GM12878 (cell line): ENCODE measurements around the gene FBXL7. TPM values are rescaled to one million over a fixed set of nuclear protein-coding genes. Genes with fewer than 3 reads are reported as not detected.

Source experiments
- ATAC-seq: fragments of 200-7000 bp; cut with Tn5 transposase; 3 replicates; pipeline ENCODE4 v1.9.1; 2020; ENCODE audit warnings: mild to moderate bottlenecking, moderate library complexity
- BruUV-seq: library from RNA; stranded (reverse); fragments of 400-500 nt; replicated peaks from 2 replicates; lab custom pipeline; 2021; lab: Mats Ljungman, UMichigan
- CTCF ChIA-PET: fragments of 300-600 bp; sonication (Branson Sonifier 250); formaldehyde crosslinking; extraction: SDS; loops from one replicate; lab custom pipeline; 2021; ENCODE audit warnings: inconsistent platforms; lab: Yijun Ruan, JAX
- POLR2A ChIA-PET: fragments of 350-600 bp; formaldehyde crosslinking; extraction: SDS; loops from one replicate; lab custom pipeline; 2021; ENCODE audit warnings: inconsistent platforms; lab: Charles Lee
- RAD21 ChIA-PET: fragments of 300-600 bp; sonication (Branson Sonifier 250); formaldehyde crosslinking; loops from one replicate; lab custom pipeline; 2023; ENCODE audit warnings: antibody characterized with exemption; ENCODE audit not compliant: unreplicated experiment; lab: Charles Lee
- SMC1A ChIA-PET: fragments of 300-600 bp; sonication (Branson Sonifier 250); formaldehyde crosslinking; loops from one replicate; lab custom pipeline; 2023; ENCODE audit not compliant: unreplicated experiment, uncharacterized antibody; lab: Charles Lee
- DNase-seq: peaks from one replicate; pipeline ENCODE4 v3.0.0-alpha.2; 2011; ENCODE audit warnings: low read depth, low spot score
- FAIRE-seq: peaks from 3 replicates; lab custom pipeline; 2011; peaks lifted over from hg19 to GRCh38; lab: Jason Lieb, UNC
- H2AFZ ChIP-seq: 2 replicates; pipeline ENCODE4 v1.6.0; 2011; ENCODE audit warnings: low read depth, low read length, control low read depth; ENCODE audit not compliant: control insufficient read depth
- H3K27ac ChIP-seq: 2 replicates; pipeline ENCODE4 v1.5.1; 2011; ENCODE audit warnings: control low read depth; ENCODE audit not compliant: control insufficient read depth, insufficient read depth
- H3K27me3 ChIP-seq, 2 experiments: replicated peaks in 1 of 2; 2 replicates each; pipeline versions ENCODE4 v1.6.0 to v1.6.1; 2011; ENCODE audit warnings: low read length in 1 of 2; ENCODE audit not compliant: control insufficient read depth in 2 of 2, insufficient read depth in 2 of 2
- H3K36me3 ChIP-seq, 2 experiments: 2 replicates each; pipeline ENCODE4 v1.5.1; 2011; ENCODE audit warnings: low read length in 1 of 2; ENCODE audit not compliant: control insufficient read depth in 2 of 2, insufficient read depth in 2 of 2
- H3K4me1 ChIP-seq: 2 replicates; pipeline ENCODE4 v1.6.1; 2011; ENCODE audit warnings: mild to moderate bottlenecking, low read length, moderate library complexity, mixed read lengths; ENCODE audit not compliant: control insufficient read depth, insufficient read depth
- H3K4me2 ChIP-seq: 2 replicates; pipeline ENCODE4 v1.6.0; 2011; ENCODE audit warnings: control low read depth; ENCODE audit not compliant: control insufficient read depth, insufficient read depth
- H3K4me3 ChIP-seq: fragments of 200-600 bp; sonication (generic); 2 replicates; pipeline ENCODE4 v1.5.1; 2016
- H3K79me2 ChIP-seq: 2 replicates; pipeline ENCODE4 v1.6.0; 2011; ENCODE audit warnings: low read length; ENCODE audit not compliant: control insufficient read depth, insufficient read depth
- H3K9ac ChIP-seq: 2 replicates; pipeline ENCODE4 v1.8.0; 2011; ENCODE audit warnings: low read length, control low read depth, mixed read lengths; ENCODE audit not compliant: control insufficient read depth, insufficient read depth
- H3K9me3 ChIP-seq: replicated peaks from 3 replicates; pipeline ENCODE4 v1.5.1; 2011; ENCODE audit warnings: mild to moderate bottlenecking, low read length; ENCODE audit not compliant: control insufficient read depth, insufficient read depth
- H4K20me1 ChIP-seq: 2 replicates; pipeline ENCODE4 v1.6.0; 2011; ENCODE audit not compliant: control insufficient read depth, insufficient read depth
- ATF7 ChIP-seq: fragments of 450-650 bp; IDR thresholded peaks from 2 replicates; pipeline ENCODE4 v1.6.1; 2016; ENCODE audit warnings: low read depth, mild to moderate bottlenecking
- BHLHE40 ChIP-seq, 2 experiments: fragments of 450-650 bp in 1 of 2; IDR thresholded peaks; 2 replicates each; pipeline ENCODE4 v1.6.1; 2011 to 2017; ENCODE audit warnings: low read depth in 2 of 2, borderline replicate concordance in 1 of 2, improper control_type of control experiment in 1 of 2, low read length in 1 of 2, mild to moderate bottlenecking in 1 of 2
- CBX3 ChIP-seq: fragments of 200-600 bp; sonication (generic); IDR thresholded peaks from 2 replicates; pipeline ENCODE4 v1.6.1; 2016; ENCODE audit warnings: low read depth, borderline replicate concordance
- CHD1 ChIP-seq: IDR thresholded peaks from 2 replicates; pipeline ENCODE4 v1.6.1; 2012; ENCODE audit warnings: low read depth, low read length, improper control_type of control experiment
- CREB1 ChIP-seq: IDR thresholded peaks from 2 replicates; pipeline ENCODE4 v1.6.1; 2012; ENCODE audit warnings: low read depth, mild to moderate bottlenecking, inconsistent platforms
- IKZF1 ChIP-seq: fragments of 450-650 bp; conservative IDR thresholded peaks from 2 replicates; pipeline ENCODE4 v1.6.1; 2017; ENCODE audit warnings: antibody characterized with exemption, mild to moderate bottlenecking
- MEF2A ChIP-seq: IDR thresholded peaks from 2 replicates; pipeline ENCODE4 v1.6.1; 2011; ENCODE audit warnings: low read depth, mild to moderate bottlenecking, low read length, moderate library complexity; ENCODE audit not compliant: insufficient read depth
- NRF1 ChIP-seq: conservative IDR thresholded peaks from 2 replicates; pipeline ENCODE4 v1.6.1; 2011; ENCODE audit warnings: mild to moderate bottlenecking, low read depth, low read length, improper control_type of control experiment
- RAD51 ChIP-seq: fragments of 450-650 bp; IDR thresholded peaks from 2 replicates; pipeline ENCODE4 v1.6.1; 2016; ENCODE audit warnings: moderate library complexity, mild to moderate bottlenecking, inconsistent platforms
- RCOR1 ChIP-seq: conservative IDR thresholded peaks from 2 replicates; pipeline ENCODE4 v1.6.1; 2012; ENCODE audit warnings: low read depth, low read length, improper control_type of control experiment
- SMAD1 ChIP-seq: fragments of 450-650 bp; IDR thresholded peaks from 2 replicates; pipeline ENCODE4 v1.6.1; 2018; ENCODE audit warnings: mild to moderate bottlenecking, low read depth; ENCODE audit not compliant: partially characterized antibody
- WRNIP1 ChIP-seq: IDR thresholded peaks from 2 replicates; pipeline ENCODE4 v1.6.1; 2011; ENCODE audit warnings: low read depth, low read length, improper control_type of control experiment, borderline replicate concordance
- ZNF24 ChIP-seq: fragments of 450-650 bp; IDR thresholded peaks from 2 replicates; pipeline ENCODE4 v1.6.1; 2017; ENCODE audit warnings: antibody characterized with exemption, mild to moderate bottlenecking
- ZZZ3 ChIP-seq: IDR thresholded peaks from 2 replicates; pipeline ENCODE4 v1.6.1; 2011; ENCODE audit warnings: low read depth; ENCODE audit not compliant: control insufficient read depth, insufficient read length
- WGBS: methylation state at CpG from one replicate; pipeline ENCODE4 v1.1.6; 2016; ENCODE audit warnings: low lambda C conversion rate; ENCODE audit not compliant: insufficient replicate concordance, insufficient coverage; ENCODE audit errors: missing lambda C conversion rate; 5-methylcytosine and 5-hydroxymethylcytosine counted together
- in situ Hi-C: fragments of 300-500 bp; cut with MboI; formaldehyde crosslinking; loops from 9 replicates; pipeline ENCODE4 v1.14.3; 2018; ENCODE audit warnings: mixed read lengths
- intact Hi-C: fragments of 100-400 bp; cut with micrococcal nuclease; formaldehyde crosslinking; loops from one replicate; pipeline ENCODE4 v1.14.2; 2022; ENCODE audit not compliant: unreplicated experiment
- polyA plus RNA-seq, 11 experiments: library from polyadenylated mRNA; depleted of rRNA in 4 of 11; unstranded in 6 of 11; stranded (reverse) in 5 of 11; fragments of >200 nt; fragmentation: Nextera tagmentation in 4 of 11; fragmentation: Illumina TruSeq in 1 of 11; extraction: Ambion mirVana in 4 of 11; extraction: Trizol in 1 of 11; gene quantifications; 1 replicate in 1 of 11; 2 replicates in 10 of 11; pipeline versions ENCODE4 v1.2.1 to v1.2.3, GENCODE V29; 2011 to 2016; ENCODE audit warnings: inconsistent platforms in 2 of 11, missing spikeins in 2 of 11, low read depth in 1 of 11
- total RNA-seq, 4 experiments: library from RNA; depleted of rRNA in 3 of 4; stranded (reverse); fragments of >200 nt in 3 of 4; fragmentation: Illumina TruSeq in 1 of 4; extraction: Trizol in 1 of 4; gene quantifications; 2 replicates each; pipeline versions ENCODE4 v1.2.1 to v1.2.3, GENCODE V29; 2013 to 2021
- TF ChIP-seq, protein P1 (sequence below): IDR thresholded peaks from 2 replicates; pipeline ENCODE4 v1.6.1; 2012; ENCODE audit warnings: low read depth, low read length, improper control_type of control experiment
- TF ChIP-seq, protein P2 (sequence below): fragments of 450-650 bp; formaldehyde crosslinking; IDR thresholded peaks from 2 replicates; pipeline ENCODE4 v1.4.0; 2020; ENCODE audit warnings: mild to moderate bottlenecking, moderate library complexity
- TF ChIP-seq, protein P3 (sequence below): fragments of 150-350 bp; IDR thresholded peaks from 2 replicates; pipeline ENCODE4 v1.6.1; 2014; ENCODE audit warnings: mild to moderate bottlenecking, low read depth, low read length
- TF ChIP-seq, protein P4 (sequence below), 3 experiments: IDR thresholded peaks in 2 of 3; conservative IDR thresholded peaks in 1 of 3; 2 replicates each; pipeline ENCODE4 v1.5.1; 2011; ENCODE audit warnings: low read depth in 3 of 3, low read length in 3 of 3, mild to moderate bottlenecking in 3 of 3, control low read depth in 2 of 3, moderate library complexity in 2 of 3, inconsistent platforms in 1 of 3, mixed read lengths in 1 of 3; ENCODE audit not compliant: control insufficient read depth in 2 of 3, insufficient read depth in 1 of 3; ENCODE audit errors: extremely low read depth in 1 of 3

The FBXL7 gene
- total and polyA plus RNA-seq, 10 of the 15 experiments (the other 5 are each of a cell fraction or from before 2014, with no cell fraction given) = 0.03 to 0.44 (median 0.16) TPM

DNA sequence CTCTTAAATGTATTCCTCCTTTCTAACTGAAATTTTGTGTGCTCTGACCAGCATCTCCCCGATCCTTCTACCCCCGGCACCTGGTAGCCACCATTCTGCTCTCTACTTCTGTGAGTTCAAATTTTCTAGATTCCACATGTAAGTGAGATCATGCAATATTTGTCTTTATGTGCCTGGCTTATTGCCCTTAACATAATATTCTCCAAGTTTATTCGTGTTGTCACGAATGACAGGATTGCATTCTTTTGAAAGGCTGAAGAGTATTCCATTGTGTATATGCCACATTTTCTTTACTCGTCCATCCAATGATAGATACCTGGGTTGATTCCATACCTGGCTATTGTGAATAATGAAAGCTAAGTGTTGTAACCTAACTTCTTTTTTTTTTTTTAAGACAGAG is 29.0 kb downstream of the FBXL7 start:
- Histone ChIP-seq H3K9ac (no peak overlapping the region), H3K36me3 (no peaks in the 10 kb centered on the region), H2AFZ (no peak overlapping the region), H3K27ac (no peak overlapping the region), H3K4me1 (no peaks in the 10 kb centered on the region), H3K27me3 (no peaks in the 10 kb centered on the region), H3K79me2 (no peaks in the 10 kb centered on the region), H3K9me3 (no peaks in the 10 kb centered on the region), H3K4me3 (no peak overlapping the region), H4K20me1 (no peaks in the 10 kb centered on the region), H3K4me2 (no peak overlapping the region)
- intact Hi-C loops (no loop called here), in situ Hi-C loops (no loop called here)
- DNase-seq (no peak), ATAC-seq (no peak), FAIRE-seq (no peak)
- RAD21 ChIA-PET = no interaction called here
- CTCF ChIA-PET = no interaction called here
- SMC1A ChIA-PET = interaction anchor here (0.6 kb wide), 1 partner anchor 708 kb away, joined by 3 read pairs; no protein-coding TSS in a partner anchor
- WGBS = 37% methylated on average over 5 of the region's 5 CpGs
- POLR2A ChIA-PET = no interaction called here
- no TSS peak for BruUV-seq
- TF ChIP-seq BHLHE40 (IDR thresholded peaks at IDR 0.05; ENCODE audit: borderline replicate concordance in 1 of 2, low read depth in 2 of 2, low read length in 1 of 2) = no peak
- no peak for TF ChIP-seq NRF1
- TF ChIP-seq, protein P1, sequence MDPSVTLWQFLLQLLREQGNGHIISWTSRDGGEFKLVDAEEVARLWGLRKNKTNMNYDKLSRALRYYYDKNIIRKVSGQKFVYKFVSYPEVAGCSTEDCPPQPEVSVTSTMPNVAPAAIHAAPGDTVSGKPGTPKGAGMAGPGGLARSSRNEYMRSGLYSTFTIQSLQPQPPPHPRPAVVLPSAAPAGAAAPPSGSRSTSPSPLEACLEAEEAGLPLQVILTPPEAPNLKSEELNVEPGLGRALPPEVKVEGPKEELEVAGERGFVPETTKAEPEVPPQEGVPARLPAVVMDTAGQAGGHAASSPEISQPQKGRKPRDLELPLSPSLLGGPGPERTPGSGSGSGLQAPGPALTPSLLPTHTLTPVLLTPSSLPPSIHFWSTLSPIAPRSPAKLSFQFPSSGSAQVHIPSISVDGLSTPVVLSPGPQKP = no peak
- TF ChIP-seq, protein P2, sequence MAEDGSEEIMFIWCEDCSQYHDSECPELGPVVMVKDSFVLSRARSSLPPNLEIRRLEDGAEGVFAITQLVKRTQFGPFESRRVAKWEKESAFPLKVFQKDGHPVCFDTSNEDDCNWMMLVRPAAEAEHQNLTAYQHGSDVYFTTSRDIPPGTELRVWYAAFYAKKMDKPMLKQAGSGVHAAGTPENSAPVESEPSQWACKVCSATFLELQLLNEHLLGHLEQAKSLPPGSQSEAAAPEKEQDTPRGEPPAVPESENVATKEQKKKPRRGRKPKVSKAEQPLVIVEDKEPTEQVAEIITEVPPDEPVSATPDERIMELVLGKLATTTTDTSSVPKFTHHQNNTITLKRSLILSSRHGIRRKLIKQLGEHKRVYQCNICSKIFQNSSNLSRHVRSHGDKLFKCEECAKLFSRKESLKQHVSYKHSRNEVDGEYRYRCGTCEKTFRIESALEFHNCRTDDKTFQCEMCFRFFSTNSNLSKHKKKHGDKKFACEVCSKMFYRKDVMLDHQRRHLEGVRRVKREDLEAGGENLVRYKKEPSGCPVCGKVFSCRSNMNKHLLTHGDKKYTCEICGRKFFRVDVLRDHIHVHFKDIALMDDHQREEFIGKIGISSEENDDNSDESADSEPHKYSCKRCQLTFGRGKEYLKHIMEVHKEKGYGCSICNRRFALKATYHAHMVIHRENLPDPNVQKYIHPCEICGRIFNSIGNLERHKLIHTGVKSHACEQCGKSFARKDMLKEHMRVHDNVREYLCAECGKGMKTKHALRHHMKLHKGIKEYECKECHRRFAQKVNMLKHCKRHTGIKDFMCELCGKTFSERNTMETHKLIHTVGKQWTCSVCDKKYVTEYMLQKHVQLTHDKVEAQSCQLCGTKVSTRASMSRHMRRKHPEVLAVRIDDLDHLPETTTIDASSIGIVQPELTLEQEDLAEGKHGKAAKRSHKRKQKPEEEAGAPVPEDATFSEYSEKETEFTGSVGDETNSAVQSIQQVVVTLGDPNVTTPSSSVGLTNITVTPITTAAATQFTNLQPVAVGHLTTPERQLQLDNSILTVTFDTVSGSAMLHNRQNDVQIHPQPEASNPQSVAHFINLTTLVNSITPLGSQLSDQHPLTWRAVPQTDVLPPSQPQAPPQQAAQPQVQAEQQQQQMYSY (CRISPR knock-in tag) = no peak
- TF ChIP-seq, protein P3, sequence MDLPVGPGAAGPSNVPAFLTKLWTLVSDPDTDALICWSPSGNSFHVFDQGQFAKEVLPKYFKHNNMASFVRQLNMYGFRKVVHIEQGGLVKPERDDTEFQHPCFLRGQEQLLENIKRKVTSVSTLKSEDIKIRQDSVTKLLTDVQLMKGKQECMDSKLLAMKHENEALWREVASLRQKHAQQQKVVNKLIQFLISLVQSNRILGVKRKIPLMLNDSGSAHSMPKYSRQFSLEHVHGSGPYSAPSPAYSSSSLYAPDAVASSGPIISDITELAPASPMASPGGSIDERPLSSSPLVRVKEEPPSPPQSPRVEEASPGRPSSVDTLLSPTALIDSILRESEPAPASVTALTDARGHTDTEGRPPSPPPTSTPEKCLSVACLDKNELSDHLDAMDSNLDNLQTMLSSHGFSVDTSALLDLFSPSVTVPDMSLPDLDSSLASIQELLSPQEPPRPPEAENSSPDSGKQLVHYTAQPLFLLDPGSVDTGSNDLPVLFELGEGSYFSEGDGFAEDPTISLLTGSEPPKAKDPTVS = no peak
- no peak for TF ChIP-seq MEF2A
- TF ChIP-seq SMAD1 = no peak
- TF ChIP-seq WRNIP1 = no peak
- TF ChIP-seq RAD51 = no peak
- TF ChIP-seq, protein P4, sequence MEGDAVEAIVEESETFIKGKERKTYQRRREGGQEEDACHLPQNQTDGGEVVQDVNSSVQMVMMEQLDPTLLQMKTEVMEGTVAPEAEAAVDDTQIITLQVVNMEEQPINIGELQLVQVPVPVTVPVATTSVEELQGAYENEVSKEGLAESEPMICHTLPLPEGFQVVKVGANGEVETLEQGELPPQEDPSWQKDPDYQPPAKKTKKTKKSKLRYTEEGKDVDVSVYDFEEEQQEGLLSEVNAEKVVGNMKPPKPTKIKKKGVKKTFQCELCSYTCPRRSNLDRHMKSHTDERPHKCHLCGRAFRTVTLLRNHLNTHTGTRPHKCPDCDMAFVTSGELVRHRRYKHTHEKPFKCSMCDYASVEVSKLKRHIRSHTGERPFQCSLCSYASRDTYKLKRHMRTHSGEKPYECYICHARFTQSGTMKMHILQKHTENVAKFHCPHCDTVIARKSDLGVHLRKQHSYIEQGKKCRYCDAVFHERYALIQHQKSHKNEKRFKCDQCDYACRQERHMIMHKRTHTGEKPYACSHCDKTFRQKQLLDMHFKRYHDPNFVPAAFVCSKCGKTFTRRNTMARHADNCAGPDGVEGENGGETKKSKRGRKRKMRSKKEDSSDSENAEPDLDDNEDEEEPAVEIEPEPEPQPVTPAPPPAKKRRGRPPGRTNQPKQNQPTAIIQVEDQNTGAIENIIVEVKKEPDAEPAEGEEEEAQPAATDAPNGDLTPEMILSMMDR (IDR thresholded peaks at IDR 0.05 in 2 of 3, conservative IDR thresholded peaks at IDR 0.05 in 1 of 3; ENCODE audit: control insufficient read depth in 2 of 3, extremely low read depth in 1 of 3, insufficient read depth in 1 of 3, low read depth in 3 of 3, low read length in 3 of 3) = no peak
- no peak for TF ChIP-seq ATF7
- no peak for TF ChIP-seq CREB1
- TF ChIP-seq CBX3 = no peak
- TF ChIP-seq RCOR1 = no peak
- no peak for TF ChIP-seq ZZZ3
- no peak for TF ChIP-seq CHD1
- TF ChIP-seq ZNF24 = no peak
- no peak for TF ChIP-seq IKZF1
